GM19438 (cell line): ENCODE data around the gene MLST8.

Source experiments
- ATAC-seq: cut with Tn5 transposase; IDR thresholded peaks from one replicate; pipeline ENCODE4 v1.9.1; 2021; ENCODE audit warnings: low read depth; ENCODE audit not compliant: unreplicated experiment

MLST8 gene

DNA sequence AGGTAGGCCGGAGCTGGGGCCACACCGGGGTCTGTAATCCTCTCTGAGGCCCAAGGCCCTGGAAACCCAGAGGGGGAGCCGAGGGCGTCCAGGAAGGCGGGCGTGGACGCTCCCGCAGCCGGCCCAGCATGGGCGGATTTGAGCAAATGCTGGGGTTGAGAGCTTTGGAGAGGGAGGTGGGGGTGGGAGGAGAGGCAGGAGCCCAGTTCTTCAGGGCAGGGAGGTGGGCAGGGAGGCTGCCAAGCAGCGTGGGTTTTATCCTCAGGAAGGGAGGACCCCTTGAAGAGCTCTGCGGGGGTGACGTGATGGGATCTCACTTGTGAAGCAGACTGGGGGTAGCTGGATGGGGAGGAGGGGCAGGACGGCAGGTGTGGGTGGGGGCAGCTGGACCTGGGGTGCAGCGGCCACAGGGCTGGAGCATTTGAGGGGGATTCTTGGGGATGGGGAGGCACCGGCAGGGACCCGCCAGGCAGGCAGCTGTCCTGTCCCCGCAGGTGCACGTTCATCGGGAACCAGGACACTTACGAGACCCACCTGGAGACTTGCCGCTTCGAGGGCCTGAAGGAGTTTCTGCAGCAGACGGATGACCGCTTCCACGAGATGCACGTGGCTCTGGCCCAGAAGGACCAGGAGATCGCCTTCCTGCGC, 32.4 kb upstream of the MLST8 start:
- no peak for ATAC-seq

DNA sequence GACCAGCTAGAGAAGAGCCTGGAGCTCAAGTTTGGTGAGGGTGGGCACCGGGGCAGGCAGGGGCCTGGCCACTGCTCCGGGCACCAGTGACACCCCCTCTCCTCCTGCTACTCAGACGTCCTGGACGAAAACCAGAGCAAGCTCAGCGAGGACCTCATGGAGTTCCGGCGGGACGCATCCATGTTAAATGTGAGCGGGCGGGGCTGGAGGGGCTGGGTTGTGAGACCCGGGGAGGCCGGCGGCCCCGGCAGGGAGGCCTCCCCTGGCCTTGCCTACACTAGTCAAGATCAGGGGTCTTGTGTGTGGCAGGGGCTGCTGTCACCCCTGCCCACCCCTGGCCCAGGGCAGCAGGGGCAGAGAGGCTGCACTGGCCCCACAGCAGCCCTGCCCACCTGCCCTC, 31.9 kb upstream of the MLST8 start:
- ATAC-seq = no peak

DNA sequence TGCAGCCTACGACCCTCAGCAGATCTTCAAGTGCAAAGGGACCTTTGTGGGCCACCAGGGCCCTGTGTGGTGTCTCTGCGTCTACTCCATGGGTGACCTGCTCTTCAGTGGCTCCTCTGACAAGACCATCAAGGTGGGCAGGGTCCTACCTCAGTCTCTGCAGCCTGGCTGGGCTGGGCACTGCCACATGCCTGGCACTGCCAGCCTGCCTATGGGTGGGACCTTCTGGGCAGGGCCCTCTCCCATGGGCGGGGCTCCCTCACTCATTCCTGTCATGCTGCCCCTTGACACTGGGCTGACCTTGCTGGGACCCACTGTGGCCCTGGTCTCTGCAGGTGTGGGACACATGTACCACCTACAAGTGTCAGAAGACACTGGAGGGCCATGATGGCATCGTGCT, 31.3 kb upstream of the MLST8 start:
- no peak for ATAC-seq

DNA sequence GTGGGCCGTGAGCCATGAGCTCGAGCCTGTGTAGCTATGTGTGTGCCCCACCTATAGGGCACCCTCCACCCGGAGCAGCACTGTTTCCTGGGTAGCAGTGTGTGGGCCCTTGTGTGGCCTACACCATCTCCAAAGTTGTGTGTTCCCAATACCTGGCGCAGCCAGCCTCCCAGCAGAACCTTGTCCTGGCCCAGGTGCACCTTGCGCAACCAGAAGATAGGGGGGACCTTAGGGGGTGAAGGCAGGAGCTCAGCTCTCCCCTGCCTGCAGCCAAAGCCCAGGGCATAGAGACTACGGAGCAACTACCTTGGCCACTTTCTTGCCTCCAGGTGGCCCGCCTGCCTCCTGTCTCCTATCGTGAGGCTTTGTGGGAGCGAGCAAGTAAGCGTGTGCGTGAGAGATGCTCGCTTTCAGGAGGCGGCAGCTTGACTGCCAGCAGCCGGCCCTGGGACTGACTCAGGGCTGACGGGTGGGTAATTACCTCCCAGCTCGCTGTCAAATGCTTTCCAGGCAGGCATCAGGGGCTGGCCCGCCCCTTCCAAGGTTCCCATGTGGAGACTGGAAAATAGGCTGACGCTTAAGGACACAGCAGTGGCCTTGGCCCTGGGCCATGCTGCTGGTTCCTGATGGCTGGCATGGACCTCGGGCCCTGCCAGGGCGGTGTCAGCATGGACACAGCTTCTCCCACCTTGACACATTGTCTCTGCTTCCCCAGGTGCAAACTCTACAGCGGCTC, 30.7 kb upstream of the MLST8 start:
- no peak for ATAC-seq

DNA sequence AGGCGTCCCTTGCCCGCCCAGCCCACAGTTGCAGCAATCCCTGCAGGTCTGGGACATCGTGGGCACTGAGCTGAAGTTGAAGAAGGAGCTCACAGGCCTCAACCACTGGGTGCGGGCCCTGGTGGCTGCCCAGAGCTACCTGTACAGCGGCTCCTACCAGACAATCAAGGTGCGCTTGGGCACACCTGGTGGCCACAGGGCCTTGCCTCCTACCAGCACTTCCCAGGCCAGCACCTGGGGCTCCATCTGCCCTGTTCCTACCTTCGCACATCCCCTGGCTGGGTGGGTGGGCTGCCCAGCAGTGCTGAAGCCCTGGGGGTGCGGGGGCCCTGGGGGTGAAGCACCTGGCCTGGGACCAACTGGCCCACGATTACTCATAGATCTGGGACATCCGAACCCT, 29.8 kb upstream of the MLST8 start:
- ATAC-seq = no peak

DNA sequence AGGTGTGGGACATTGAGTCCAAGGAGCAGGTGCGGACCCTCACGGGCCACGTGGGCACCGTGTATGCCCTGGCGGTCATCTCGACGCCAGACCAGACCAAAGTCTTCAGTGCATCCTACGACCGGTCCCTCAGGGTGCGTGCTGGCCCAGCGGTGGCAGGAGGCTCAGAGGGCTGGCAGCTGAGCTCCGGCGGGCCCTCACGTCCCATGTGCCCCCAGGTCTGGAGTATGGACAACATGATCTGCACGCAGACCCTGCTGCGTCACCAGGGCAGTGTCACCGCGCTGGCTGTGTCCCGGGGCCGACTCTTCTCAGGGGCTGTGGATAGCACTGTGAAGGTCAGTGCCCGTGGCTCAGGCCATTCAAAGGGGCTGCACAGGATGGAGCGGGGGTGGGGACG, 29.2 kb upstream of the MLST8 start:
- no peak for ATAC-seq

DNA sequence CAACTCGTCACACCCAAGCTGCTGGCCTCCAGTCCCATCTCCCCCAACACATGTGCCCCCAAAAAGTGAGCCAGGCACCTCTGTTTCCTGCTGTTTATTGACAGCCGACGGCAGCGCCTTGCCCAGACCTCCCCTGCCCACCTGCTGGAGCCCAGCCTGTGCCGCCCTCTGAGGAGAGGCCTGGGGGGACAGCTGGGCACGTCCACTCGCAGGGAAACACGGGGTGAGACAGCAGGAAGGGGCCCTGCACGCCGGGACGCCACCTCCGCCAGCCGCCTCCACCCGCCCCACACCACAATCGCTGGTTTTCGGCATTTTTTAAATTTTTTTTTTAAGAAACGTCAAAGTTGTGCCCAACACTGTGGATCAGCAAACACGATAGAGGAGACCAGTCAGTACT, 28.2 kb upstream of the MLST8 start:
- no peak for ATAC-seq

DNA sequence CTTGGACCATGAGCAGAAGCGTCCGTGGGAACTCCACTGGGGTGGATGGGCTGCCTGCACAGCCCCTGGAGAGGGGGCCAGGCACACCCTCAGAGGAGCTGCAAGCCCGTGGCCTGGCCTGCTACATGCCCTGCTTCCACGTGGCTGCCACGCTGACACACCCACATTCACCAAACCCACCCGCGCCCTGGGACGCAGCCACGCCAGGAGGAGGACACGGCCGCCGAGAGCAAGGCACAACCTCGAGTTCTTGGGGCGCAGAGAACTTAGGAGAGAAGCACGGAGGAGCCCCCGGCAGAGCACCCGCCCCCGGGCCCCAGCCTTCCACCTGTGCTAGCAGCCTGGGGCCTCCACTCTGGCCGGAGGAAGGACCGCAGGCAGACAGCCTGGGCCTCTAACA, 27.7 kb upstream of the MLST8 start:
- ATAC-seq = no peak

DNA sequence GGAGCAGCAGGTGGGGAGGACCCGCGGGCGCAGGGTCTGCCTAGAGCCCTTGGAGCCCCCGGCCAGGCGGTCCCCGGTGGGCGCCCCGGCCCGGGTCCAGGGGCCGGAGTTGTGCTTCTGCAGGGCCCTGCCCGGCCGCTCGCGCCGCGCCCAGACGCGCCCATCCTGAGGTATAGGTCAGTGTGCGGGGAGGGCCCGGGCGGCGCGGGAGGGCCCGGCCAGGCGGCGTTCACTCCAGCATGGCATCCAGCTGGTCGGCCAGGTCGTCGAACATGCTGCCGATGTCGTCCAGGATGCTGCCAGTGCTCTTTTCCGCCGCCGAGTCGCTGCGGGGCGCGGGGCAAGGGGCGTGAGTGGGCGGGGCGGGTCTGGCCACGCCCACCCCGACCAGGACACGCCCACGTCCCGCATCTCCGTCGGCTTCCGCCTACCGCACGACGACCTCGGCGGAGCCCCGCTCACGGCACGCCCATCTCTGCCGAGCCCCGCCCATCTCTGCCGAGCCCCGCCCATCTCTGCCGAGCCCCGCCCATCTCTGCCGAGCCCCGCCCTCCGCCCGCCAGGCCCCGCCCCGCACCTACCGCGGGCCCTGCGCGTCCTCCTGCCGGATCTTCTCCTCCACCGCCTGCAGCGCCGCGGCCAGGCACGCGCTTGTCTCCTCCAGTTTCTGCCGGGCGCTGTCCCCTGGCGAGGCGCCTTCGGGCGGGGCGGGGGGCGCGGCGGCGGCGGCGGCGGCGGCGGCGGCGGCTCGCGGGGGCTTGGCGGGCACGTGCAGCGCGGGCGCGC, 26.7 kb upstream of the MLST8 start:
- no peak for ATAC-seq

DNA sequence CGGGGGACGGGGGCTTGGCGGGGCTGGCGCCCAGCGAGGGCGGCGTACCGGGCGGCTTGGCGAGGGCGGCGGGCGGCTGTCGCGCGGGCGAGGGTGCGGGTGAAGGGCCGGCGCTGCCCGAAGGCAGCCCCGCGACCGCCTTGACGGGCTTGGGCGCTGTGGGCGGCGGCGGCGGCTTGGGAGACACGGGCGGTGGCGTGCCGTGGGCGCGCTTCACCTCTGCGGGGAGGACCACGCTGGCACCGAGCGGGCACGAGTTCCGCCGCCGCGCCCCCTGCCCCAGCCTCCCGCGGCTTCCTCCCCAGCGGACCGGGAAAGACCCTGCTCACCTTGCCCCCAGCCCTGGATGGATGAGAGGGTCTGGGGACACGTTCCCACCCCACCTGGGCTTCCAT, 26.1 kb upstream of the MLST8 start:
- no peak for ATAC-seq

DNA sequence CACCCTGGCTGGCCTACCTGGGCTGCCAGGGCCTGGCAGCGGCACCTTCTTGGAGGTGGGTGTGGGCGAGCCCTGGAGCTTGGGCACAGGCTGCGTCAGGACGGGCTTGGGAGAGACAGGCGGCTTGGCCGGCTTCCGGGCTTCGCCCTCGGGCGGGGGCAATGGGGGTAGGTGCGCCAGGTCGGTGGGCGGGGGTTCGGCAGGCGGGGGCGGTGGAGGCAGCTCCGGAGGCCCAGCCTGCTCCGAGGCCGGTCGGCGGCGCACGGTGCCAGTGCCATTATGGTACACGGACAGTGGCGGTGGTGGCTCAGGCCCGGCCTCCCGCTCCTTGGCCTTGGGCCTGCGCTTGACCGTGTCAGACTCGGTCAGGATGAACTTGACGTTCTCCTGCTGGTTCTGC, 25.7 kb upstream of the MLST8 start:
- no peak for ATAC-seq

DNA sequence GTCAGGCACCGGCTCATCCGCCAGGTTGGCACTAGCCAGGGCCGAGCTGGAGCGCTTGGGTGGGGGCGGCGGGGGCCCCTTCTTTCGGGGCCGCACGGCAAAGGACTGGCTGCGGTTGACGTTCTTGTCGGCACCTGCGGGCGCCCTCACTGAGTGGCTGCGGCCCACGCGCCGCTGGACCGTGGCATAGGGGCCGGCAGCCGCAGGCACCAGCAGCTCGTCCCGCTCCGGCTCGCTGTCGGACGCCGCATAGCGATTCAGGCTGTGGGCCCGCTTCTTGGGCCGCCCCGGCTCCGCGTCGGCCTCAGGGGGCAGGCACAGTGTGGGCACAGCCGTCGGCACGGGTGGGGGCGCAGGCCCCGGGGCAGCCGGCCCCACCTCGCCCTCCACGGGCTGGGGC, 24.8 kb upstream of the MLST8 start:
- ATAC-seq = no peak

DNA sequence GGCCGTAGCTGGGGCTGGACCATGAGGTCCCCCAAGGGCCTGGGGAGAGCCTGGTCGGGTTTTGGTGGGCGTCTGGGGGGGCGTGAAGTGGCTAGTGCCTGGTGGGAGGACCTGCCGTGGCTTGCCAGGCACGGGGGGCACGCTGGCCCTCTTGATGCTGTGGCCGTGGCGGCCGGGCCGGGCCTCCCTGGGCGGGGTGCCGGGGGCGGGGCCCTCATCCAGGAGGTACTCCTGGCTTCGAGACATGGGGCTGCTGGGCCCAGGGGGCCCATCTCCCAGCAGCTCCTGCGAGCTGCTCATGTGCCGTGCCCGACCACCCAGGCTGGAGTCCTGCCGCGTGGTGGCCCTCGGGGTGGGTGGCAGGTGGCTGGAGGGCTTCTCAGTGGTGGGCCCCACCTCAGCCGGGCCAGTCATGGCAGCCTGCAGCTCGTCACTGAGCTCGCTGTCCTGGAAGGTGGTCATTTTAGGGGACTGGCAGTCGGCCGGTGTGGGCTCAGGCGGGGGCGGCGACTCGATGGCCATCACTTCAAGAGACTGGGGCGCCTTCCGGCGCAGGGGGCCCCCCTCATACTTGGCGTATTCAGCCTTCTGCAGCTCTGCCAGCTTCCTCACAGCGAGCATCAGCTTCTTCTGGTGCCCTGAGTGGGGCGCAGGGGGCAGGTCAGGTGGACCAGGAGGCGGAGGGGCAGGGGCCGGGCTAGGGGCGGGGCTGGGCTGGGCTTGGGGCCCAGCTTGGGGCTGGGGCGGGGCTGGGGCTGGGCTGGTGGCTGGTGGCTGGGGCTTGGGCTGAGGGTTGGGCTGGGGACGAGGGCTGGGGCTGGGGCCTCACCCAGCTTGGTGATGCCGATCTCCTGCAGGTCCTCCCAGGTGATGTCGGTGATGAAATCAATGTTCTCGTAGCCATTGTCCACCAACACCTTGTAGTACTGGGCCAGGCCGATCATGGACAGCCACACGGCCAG, 24.0 kb upstream of the MLST8 start:
- ATAC-seq = no peak

DNA sequence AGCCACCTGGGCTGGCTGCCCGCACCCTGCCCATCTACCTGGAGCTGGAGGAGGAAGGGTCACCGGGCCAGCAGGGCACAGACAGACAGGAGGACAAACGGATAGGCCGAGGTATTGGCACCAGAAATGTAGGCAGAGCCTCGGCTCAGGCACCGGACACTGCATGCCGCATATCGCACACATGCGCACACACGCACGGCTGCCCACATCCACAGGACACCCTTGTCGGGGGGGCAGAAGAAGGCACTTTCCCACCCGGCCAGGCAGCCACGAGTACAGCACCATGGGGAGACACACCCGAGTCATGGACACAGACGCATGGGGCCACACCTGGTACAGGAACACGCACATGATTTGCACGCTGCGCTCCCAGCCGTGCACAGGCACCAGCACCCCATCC, 23.3 kb upstream of the MLST8 start:
- ATAC-seq = no peak

DNA sequence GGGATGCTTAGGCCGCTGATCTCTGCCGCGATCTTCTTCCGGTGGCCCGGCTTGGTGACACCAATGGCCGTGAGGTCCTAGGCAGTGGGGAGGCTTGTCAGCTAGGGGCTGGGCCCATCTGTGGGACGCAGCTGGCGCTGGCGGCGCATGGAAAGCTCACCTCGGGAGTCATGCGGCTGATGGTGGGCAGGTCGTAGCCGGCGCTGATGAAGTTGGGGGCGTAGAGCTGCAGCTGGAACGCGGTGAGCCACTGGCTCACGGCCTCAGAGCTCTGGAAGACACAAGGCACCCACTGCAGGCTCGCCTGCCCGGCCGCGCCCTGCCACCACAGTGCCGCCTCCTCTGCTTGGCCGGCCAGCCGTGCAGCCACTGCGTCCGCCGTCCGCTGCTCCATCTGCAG, 21.6 kb upstream of the MLST8 start:
- no peak for ATAC-seq

DNA sequence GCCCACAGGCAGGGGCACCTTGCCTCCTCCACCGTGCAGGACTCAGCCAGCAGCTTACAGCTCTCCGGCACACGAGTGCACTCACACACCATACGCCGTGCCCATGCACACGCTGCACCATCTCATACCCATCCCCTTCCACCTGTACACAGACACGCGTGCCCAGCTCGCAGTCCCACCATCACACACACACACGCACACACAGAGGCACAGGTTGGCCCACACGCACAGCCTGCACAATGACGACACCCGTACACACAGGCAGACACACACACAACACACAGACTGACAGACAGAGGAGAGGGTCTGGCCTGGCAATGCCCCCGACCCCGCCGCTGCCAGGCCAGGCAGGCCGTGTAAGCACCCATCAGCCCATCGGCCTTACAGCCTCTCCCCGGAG, 20.9 kb upstream of the MLST8 start:
- ATAC-seq = no peak

DNA sequence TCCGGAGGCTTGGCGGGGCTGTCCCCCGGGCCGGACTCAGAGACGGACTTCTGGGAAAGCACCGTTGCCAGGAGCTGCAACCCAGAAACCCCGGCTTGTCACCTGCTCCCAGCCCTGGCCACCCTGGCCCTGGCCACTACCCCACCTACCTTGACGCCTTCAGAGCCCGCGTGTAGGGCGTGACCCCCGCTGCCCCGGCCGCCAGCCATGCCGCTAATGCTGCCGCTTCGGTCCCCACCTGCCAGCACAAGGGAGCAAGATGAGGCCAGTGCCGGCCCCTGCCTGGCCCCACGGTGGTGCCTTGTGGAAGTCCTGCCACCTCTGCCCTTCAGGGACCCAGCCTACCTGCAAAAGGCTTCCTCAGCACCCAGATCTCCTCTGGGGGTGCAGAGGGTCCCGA, 20.3 kb upstream of the MLST8 start:
- ATAC-seq = no peak

DNA sequence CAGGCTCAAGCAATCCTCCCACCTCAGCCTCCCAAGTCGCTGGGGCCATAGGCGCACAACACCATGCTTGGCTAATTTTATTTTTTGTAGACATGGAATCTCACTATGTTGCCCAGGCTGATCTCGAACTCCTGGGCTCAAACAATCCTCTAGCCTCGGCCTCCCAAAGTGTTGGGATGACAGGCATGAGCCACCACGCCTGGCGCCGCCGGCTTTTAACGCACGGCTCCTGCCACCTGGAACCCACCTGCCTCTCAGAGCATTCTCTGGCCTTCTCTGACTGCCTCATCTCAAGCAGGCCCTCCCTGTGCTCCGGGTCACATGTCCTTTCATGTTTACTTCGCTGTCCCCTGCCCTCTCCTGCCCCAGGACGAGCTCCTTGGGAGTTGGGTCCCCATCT, 19.2 kb upstream of the MLST8 start:
- no peak for ATAC-seq

DNA sequence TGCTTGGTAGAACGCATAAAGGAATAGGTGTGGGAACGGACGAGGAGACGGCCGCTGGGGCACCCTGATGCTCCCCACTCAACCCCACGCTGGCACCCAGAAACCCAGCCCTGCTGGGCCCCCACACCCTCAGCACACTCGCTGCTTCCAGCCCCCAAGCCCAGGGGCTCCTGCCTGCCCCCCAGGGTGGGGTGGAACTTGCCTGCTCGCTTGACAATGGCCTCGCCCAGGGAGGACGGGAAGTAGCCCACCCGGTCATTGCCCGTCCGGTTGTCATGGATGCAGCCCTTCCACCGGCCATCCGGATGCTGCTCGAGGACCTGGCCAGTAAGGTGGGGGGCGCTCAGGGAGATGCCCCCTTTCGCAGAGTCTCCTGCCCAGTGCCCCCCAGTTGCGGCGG, 18.7 kb upstream of the MLST8 start:
- no peak for ATAC-seq

DNA sequence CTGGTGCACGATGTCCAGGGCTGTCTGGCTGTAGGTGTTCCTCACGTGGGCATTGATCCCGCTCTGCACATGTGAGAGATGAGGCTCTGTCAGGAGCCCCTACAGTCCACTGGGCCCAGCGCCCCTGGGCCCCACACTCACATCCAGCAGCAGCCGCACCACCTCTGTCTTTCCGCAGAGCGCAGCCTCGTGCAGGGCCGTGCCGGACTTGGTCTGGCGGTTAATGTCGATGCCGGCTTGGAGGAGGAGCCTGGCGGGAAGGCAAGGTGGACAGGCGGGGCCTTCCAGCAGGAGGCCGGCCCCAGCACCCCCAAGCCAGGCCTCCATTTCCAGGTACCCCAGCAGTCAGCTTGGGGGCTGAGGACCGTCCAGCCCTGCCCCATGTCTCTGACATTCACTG, 18.0 kb upstream of the MLST8 start:
- no peak for ATAC-seq

DNA sequence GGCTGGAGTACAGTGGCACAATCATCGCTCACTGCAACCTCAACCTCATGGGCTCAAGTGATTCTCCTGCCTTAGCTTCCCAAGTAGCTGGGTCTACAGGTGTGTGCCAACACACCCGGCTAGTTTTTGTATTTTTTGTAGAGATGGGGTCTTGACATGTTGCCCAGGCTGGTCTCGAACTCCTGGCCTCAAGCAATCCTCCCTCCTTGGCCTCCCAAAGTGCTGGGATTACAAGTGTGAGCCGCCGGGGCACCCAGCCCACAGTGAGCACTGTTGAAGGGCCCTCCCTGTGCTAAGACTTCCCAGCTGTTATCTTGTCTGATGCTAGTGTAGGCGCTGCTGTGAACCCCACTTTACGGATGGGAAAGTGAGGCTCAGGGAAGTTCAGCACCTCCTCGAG, 16.9 kb upstream of the MLST8 start:
- ATAC-seq = no peak
